ENCODE data around the gene E2F4. TPM values are rescaled to one million over a fixed set of nuclear protein-coding genes. Genes with fewer than 3 reads are reported as not detected.

E2F4 gene
- total RNA-seq, 2 donors from 2014 or later, result 53.8 to 70.3 TPM

GRCh38 chr16:67195676-67196075 is 3.7 kb downstream of the E2F4 start:
- Histone ChIP-seq H3K36me3 (peaks cover 50% of the 10 kb centered on the region), H3K4me1 (peaks cover 0 to 49% of the 10 kb centered on the region in 2 donors), H3K27ac (no peak overlapping the region), H3K4me3 (no peak overlapping the region), H3K9me3 (no peaks in the 10 kb centered on the region), H3K27me3 (no peaks in the 10 kb centered on the region)
- TF ChIP-seq CTCF (IDR thresholded peaks at IDR 0.05), result no peak
- DNase-seq (ENCODE audit: low spot score), result no peak

- peaks cover 0 to 38% of the 10 kb centered on the region in 2 donors for H3K4me1 ChIP-seq
- H3K27me3 ChIP-seq, result no peaks in the 10 kb centered on the region
- no peak for TF ChIP-seq CTCF (IDR thresholded peaks at IDR 0.05)
- H3K27ac ChIP-seq, result no peak overlapping the region
- H3K4me3 ChIP-seq, result no peak overlapping the region
- DNase-seq (ENCODE audit: low spot score), result no peak
- no peaks in the 10 kb centered on the region for H3K9me3 ChIP-seq
- peaks cover 50% of the 10 kb centered on the region for H3K36me3 ChIP-seq
Observed at GRCh38 chr16:67196881-67197280, 4.9 kb downstream of the E2F4 start.

DNA sequence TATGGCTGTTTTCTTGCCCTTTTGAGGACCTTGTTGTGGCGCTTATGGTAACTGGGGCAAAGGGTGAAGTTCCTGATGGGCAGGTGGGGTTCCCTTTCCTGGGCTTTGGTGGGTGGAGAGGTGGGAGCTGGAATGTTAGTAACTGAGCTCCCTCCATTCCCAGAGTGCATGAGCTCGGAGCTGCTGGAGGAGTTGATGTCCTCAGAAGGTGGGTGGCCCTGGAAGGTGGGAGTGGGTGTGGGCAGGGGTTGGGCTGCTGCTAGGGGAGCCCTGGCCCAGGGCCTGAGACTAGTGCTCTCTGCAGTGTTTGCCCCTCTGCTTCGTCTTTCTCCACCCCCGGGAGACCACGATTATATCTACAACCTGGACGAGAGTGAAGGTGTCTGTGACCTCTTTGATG is 5.7 kb downstream of the E2F4 start:
- TF ChIP-seq CTCF (IDR thresholded peaks at IDR 0.05), result no peak
- no peak overlapping the region for H3K27ac ChIP-seq
- H3K27me3 ChIP-seq, result no peaks in the 10 kb centered on the region
- peaks cover 0 to 36% of the 10 kb centered on the region in 2 donors for H3K4me1 ChIP-seq
- H3K36me3 ChIP-seq, result peaks cover 50% of the 10 kb centered on the region
- H3K4me3 ChIP-seq, result no peak overlapping the region
- DNase-seq (ENCODE audit: low spot score), result no peak
- no peaks in the 10 kb centered on the region for H3K9me3 ChIP-seq

- Histone ChIP-seq H3K27me3 (no peaks in the 10 kb centered on the region), H3K27ac (no peak overlapping the region), H3K36me3 (peaks cover 49% of the 10 kb centered on the region), H3K4me1 (peaks cover 0 to 30% of the 10 kb centered on the region in 2 donors), H3K4me3 (no peak overlapping the region), H3K9me3 (no peaks in the 10 kb centered on the region)
- no peak for DNase-seq (ENCODE audit: low spot score)
- TF ChIP-seq CTCF (IDR thresholded peaks at IDR 0.05), result peak in 1 of 2 donors; percentile 67
Observed at GRCh38 chr16:67198238-67198734, 6.3 kb downstream of the E2F4 start.

GRCh38 chr16:67199011-67199807 is 7.3 kb downstream of the E2F4 start, which contains the start of gene ELMO3:
Gene ELMO3, plus strand, starts transcription at chr16:67199131. Its CDS starts 196 bp downstream, at chr16:67199327.
- Histone ChIP-seq H3K4me1 (peaks cover 0 to 22% of the 10 kb centered on the region in 2 donors), H3K27ac (no peak within 1 kb of the TSS), H3K4me3 (peak within 1 kb of the TSS in 1 of 2 donors; percentile 15), H3K9me3 (no peaks in the 10 kb centered on the region), H3K36me3 (peaks cover 40% of the 10 kb centered on the region), H3K27me3 (no peaks in the 10 kb centered on the region)
- peak in 1 of 2 donors; percentile 50 for TF ChIP-seq CTCF (IDR thresholded peaks at IDR 0.05)
- no peak for DNase-seq (ENCODE audit: low spot score)
